Endothelial cell of umbilical vein (primary cell): Measurements from ENCODE around the gene ANAPC5.

Experiments
- EZH2 ChIP-seq: IDR thresholded peaks from 2 replicates; pipeline ENCODE4 v1.6.1; 2012; ENCODE audit warnings: borderline replicate concordance, low read depth, mild to moderate bottlenecking, moderate library complexity, low read length, inconsistent platforms; ENCODE audit not compliant: severe bottlenecking
- FOS ChIP-seq: IDR thresholded peaks from 2 replicates; pipeline ENCODE4 v1.6.1; 2011; ENCODE audit warnings: mild to moderate bottlenecking, low read length, moderate library complexity, borderline replicate concordance; ENCODE audit not compliant: insufficient read depth
- JUN ChIP-seq: IDR thresholded peaks from 2 replicates; pipeline ENCODE4 v1.6.1; 2011; ENCODE audit warnings: borderline replicate concordance, low read depth; ENCODE audit not compliant: insufficient read length, insufficient read depth
- MYC ChIP-seq: IDR thresholded peaks from one replicate; pipeline ENCODE4 v1.6.1; 2011; ENCODE audit warnings: mild to moderate bottlenecking, low read depth, low read length
- POLR2A ChIP-seq: IDR thresholded peaks from 2 replicates; pipeline ENCODE4 v1.6.1; 2012; ENCODE audit warnings: low read depth, mild to moderate bottlenecking, control low read depth, low read length
- POLR2AphosphoS5 ChIP-seq: IDR thresholded peaks from 2 replicates; pipeline ENCODE4 v1.6.1; 2012; ENCODE audit warnings: low read depth, mild to moderate bottlenecking, control low read depth, low read length, moderate library complexity; ENCODE audit not compliant: insufficient read depth
- TF ChIP-seq, protein P1 (sequence below), 2 donors: IDR thresholded peaks; 1 replicate in 1 of 2; 2 replicates in 1 of 2; pipeline ENCODE4 v1.5.1; 2011; ENCODE audit warnings: low read length in 2 of 2, mild to moderate bottlenecking in 2 of 2, moderate library complexity in 2 of 2, control low read depth in 1 of 2, inconsistent platforms in 1 of 2, low read depth in 1 of 2; ENCODE audit not compliant: insufficient read depth in 1 of 2; ENCODE audit errors: extremely low read depth in 1 of 2
- TF ChIP-seq, protein P2 (sequence below): IDR thresholded peaks from 2 replicates; pipeline ENCODE4 v1.6.1; 2011; ENCODE audit not compliant: insufficient read depth, insufficient read length

DNA sequence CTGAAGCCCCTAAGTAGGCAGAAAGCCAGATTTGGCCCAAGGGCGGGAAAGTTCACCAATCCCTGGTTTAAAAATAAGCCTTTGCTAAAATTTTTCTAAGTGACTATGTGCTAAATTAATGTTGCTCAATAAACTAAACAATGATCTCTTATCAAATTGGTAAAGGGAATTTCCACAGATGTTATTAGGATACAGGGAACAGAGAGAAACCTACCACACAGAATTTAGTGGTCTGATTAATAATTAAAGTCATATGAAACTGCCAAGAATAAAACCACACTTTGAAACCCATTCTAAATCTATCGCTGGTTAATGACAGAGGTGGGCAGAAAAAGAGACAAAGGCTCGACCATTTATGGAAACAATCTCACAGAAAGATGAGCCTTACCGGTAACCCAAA is 22.0 kb downstream of the ANAPC5 start:
- TF ChIP-seq, protein P1, sequence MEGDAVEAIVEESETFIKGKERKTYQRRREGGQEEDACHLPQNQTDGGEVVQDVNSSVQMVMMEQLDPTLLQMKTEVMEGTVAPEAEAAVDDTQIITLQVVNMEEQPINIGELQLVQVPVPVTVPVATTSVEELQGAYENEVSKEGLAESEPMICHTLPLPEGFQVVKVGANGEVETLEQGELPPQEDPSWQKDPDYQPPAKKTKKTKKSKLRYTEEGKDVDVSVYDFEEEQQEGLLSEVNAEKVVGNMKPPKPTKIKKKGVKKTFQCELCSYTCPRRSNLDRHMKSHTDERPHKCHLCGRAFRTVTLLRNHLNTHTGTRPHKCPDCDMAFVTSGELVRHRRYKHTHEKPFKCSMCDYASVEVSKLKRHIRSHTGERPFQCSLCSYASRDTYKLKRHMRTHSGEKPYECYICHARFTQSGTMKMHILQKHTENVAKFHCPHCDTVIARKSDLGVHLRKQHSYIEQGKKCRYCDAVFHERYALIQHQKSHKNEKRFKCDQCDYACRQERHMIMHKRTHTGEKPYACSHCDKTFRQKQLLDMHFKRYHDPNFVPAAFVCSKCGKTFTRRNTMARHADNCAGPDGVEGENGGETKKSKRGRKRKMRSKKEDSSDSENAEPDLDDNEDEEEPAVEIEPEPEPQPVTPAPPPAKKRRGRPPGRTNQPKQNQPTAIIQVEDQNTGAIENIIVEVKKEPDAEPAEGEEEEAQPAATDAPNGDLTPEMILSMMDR (IDR thresholded peaks at IDR 0.05; ENCODE audit: extremely low read depth in 1 of 2, insufficient read depth in 1 of 2, low read depth in 1 of 2, low read length in 2 of 2): no peak
- TF ChIP-seq EZH2 (no peak), POLR2A (no peak), POLR2AphosphoS5 (no peak), FOS (no peak), MYC (no peak), JUN (no peak)
- TF ChIP-seq, protein P2, sequence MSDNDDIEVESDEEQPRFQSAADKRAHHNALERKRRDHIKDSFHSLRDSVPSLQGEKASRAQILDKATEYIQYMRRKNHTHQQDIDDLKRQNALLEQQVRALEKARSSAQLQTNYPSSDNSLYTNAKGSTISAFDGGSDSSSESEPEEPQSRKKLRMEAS: no peak
